ENCODE results near the gene SH3GL1.

Gene SH3GL1

GRCh38 chr19:4375164-4376027, 25.0 kb downstream of the SH3GL1 start:
- DNase-seq (ENCODE audit: low spot score) = no peak

- no peak for DNase-seq (ENCODE audit: low spot score)
These were observed 25.7 kb downstream of the SH3GL1 start for GRCh38 chr19:4374498-4375163.

DNA sequence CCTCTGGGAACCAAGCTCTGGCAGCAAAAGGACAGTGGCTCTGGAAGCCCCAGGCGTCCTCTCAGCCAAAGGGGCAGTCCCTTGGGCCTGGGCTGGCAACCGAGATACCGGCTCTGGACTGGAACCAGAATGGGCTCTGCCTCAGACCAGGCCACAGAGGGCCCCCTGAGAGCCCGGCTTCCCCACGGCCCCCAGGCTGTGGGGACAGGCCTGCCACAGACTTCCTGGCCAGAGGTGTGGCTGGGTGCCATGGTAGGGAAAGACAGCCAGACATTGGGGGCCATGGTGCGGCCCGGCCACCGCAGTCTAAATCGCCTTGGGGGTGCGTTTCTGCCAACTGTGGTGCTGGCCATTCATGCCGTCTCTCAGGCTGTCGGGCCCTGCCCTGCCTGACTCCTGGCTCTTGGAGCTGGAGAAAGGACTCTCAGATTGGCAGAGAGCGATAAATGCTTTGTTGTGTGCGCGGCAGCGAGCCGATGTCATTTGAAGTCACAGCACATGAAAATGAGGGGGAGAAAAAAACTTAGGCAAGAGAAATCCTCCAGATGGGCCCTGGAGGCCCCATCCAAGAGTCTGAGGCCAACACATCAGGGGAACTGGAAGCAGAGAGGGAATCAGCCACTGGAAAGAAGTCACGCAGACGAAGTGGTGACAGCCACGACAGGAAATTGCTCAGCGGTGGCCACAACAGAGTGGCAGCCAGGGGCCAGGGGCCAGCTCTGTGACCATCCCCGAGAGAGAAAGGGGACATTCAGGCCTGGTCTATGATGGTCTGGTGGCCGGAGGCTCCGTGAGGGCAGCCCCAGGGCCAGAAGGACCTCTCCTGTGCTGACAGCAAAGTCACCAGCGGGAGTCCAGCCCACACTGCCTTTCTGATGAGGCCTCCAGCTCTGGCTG, 26.5 kb downstream of the SH3GL1 start:
- DNase-seq (ENCODE audit: low spot score) = no peak

GRCh38 chr19:4373013-4373367, 27.4 kb downstream of the SH3GL1 start:
- DNase-seq (ENCODE audit: low spot score) = no peak

DNA sequence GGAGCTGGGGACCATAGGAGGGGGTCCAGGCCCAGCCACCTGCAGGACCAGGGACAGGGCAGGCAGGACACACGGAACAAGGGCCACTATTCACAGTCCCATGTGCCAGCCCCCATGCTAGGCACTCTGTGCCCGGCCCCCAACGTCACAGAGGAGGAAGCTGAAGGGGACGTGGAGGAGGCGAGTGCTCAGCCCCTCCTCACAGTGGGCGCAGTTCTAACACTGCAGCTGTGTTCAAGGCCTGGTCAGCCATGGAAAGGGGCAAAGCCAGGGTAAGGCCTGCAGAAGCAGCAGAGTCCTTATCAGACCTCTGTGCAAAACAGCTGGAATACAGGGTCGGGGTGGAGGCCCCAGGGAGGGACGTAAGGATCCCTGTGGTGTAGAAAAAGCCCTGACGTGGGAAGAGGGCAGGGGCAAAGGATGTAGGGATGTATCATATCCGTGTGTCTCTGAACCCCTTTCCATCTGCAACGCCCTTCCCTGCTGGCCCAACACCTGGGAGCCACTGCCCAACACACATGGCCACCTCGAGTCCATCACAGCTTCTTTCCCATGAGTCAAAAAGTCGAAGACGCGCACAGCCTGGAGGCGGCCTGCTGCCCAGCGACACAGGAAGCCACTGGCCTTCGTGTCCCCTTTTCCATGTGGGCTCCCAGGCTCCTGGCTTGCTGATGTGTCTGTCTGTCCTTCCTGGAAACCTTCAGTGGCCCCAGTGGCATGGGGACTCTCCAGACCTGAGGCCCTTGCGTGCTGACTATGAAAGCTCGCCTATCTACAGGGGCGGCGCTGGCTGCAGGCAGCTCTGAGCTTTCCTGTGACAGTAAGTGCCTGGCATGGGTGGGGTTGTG, 28.0 kb downstream of the SH3GL1 start:
- DNase-seq (ENCODE audit: low spot score) = no peak

- no peak for DNase-seq (ENCODE audit: low spot score)
These were observed 28.8 kb downstream of the SH3GL1 start for GRCh38 chr19:4371247-4372164.

GRCh38 chr19:4370418-4371041, 29.8 kb downstream of the SH3GL1 start:
- DNase-seq (ENCODE audit: low spot score) = no peak

DNA sequence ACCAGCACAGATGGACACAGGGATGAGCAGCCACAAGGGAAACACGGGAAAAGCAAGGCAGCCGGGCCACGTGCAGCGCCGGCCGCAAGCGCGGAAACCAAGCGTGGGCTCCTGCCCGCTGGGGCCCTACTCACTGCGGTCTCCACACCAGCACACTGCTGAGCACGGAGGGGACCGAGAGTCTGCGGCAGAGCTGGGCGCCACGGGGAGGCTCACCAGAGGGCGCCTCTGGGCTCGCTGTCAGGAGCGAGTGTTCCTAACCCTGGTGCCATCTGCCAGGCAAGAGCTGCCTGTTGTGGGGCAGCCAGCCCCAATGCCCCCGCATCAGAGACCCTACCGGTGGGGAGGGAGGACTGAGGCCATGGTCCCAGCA, 30.5 kb downstream of the SH3GL1 start:
- DNase-seq (ENCODE audit: low spot score) = no peak

DNA sequence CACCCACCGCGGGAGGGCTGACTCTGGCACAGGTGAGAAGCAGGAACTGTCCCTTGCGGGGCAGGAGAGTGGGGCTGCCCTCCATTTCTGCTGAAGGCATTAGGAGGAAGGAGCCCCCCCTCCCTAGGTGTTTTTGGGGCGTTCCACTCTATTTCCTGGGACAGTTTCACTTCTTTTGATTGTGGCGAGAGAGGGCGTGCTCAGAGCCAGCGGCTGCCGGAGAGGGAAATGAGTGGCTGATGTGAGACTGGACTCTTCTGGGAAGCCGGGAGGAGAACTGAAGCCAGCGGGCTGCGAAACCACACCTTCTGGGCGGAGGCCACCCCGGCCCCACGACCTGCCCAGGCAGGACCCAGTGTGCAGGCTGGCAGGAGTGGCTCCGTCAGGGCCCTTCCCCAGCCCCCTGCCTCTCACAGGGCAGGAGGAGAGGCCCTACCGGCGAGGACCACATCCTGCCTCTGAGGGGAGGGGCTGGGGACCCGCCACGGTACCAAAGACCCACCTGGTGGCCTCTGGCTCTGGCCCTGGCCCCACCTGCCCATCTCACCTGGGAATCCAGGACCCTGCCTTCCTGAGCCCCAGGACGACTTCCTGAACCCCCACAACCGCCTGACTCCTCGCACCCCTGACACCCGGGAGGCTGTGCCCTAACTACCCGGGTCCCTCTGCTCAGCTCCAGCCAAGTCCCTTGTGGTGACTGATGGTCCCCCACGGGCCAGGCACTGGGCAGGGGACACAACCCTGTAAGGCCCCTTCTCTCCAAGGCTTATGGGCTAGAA, 31.0 kb downstream of the SH3GL1 start:
- no peak for DNase-seq (ENCODE audit: low spot score)

DNA sequence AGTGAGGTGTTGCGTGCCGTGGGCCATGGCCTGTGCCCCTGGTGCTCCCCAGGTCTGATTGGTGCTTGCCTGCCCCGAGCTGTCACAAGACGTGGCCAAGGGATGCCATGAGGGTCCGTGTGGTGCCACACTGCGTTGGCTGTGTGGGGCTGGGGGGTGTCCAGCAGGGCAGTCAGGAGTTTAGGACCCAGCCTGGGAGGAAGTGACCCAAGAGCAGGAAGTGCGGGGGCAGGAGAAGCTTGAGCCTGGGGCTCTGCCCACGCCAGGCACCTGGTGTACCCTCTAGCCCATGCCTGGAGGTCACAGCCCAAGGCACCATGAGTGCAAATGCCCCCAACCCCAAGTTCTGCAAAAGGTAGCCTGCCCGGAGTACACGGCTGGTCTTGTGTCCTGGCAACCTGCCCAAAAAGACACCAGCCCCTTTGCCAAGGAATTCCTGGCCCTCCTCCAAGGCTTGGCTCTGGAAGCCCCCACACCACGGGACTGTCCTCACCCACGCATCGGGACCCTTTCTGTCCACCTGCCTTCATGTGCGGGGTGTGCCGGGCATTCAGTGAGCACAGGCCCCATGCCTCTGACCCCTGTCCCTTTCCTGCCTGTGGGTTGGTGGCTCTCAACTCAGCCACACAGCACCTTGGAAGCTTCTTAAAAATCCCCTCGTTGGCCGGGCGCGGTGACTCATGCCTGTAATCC, 32.1 kb downstream of the SH3GL1 start:
- no peak for DNase-seq (ENCODE audit: low spot score)

DNA sequence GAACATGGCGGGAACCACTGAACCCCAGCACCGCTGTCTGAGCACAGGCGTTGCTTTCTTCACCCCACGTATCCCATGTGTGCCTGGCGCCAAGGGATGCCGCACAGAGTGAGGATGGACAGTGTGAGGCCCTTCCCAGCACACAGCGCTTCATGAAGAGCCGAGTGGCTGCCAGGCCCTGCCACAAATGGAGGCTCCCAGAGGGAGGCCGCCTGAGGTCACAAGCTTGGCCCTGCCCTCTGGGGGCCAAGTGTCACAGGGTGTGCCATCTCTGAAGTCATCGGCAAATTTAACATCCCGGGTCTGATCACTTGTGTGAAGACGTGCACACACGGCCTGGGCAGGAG, 32.6 kb downstream of the SH3GL1 start:
- no peak for DNase-seq (ENCODE audit: low spot score)

DNA sequence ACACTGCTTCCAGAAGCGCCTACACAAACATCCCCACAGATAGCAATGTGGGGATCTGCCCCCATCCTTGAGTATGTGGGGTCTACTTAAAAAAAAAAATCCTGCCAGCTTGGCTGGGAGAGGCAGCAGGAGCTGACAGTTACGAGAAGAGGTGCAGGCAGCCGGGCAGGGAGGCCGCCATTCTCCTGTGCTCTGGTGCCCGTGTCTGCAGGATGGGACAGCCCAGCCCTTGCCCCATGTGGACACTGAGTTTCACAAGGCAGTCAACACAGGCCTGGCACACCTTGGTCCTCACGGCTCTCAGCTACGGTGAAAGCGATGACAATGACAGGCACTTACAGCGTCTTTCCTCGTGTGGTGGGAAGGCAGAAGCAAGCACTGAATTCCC, 33.0 kb downstream of the SH3GL1 start:
- DNase-seq (ENCODE audit: low spot score) = no peak

DNA sequence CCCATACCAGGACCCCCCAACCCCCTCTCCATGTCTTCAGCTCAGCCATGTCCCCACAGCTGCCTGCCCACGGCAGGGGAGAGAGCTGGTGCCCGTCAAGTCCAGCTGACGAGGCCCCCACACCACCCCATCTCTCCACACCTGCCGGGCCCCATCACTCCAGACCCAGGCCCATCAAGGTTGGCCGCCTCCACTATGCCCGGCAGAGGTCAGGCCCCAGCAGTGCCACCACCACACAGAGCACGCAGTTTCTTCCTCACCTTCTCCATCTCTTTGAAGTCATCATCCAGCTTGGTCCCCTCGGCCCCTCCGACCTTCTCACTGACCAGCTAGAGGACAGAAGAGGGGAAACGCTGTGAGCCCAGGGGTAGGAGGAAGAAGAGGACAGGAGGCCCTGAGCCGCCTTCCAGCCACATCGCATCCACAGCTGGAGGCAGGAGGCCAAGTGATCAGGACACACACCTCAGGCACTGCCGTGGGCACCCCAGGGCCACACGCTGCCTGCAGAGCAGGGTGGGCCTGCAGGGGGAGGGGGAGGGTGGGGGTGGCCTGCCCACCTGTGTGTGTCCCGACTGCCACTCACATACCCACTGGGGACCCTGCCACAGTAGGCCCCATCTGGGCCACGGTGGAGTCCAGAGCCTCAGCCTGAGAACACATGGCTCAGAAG, 33.5 kb downstream of the SH3GL1 start:
- no peak for DNase-seq (ENCODE audit: low spot score)

DNA sequence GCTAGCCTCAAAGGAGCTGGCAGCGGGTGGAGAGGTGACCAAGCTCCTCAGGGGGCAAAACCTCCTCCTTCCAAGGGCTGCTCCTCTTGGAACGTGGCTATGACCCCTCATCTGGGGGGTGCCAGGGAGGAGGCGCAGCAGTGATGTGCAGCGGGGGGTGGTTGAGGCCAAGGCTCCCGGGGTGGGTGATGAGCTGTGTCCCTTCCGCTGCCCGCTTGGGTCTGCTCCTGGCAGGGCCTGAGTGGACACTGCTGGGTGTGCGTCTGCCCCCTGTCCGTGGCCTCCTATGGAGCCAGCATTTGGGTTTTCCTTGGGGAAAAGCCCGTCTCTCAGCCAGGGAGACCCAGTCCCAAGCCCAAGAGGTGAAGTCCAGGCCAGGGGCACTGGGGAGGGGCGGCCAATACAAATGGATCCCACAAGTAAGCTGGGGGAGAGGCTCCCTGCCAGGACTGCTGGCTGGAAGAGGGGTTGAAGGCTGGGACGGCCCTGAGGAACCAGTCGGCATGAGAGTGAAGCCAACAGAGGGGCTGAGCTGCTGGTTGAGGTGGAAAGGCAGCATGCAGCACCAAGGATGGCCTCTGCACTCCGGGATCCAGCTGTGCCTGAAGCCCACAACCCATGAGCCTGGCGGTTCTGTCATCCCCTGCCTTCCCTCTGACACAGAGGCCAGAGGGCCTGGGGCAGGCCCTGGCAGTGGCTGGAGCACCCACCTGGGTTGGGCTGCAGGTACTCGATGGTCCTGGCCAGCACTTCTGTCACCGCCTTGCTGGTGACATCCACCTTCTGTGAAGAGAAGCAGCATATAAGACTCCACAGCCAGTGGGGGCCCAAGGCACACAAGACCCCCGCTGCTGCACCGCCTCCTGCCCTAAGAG, 34.3 kb downstream of the SH3GL1 start:
- no peak for DNase-seq (ENCODE audit: low spot score)

DNA sequence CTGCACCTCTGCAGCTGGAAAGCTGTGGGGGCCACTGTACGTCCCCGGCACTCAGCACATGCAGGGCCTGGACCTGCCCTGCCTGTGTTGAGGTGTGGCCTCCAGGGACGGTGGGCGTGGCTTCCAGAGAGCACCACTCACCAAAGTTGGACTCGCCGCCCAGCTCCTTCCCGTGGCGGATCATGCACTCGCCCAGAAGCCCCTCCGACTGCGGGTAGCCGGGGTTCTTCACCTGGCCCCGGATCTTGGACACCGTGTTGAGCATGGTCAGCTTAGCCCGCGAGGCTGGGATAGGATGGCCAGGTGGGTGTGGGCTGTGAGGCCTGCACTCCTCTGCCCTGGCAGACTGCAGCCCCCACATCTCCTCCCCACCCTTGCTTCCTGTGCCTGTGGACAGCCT, 35.0 kb downstream of the SH3GL1 start:
- no peak for DNase-seq (ENCODE audit: low spot score)

DNA sequence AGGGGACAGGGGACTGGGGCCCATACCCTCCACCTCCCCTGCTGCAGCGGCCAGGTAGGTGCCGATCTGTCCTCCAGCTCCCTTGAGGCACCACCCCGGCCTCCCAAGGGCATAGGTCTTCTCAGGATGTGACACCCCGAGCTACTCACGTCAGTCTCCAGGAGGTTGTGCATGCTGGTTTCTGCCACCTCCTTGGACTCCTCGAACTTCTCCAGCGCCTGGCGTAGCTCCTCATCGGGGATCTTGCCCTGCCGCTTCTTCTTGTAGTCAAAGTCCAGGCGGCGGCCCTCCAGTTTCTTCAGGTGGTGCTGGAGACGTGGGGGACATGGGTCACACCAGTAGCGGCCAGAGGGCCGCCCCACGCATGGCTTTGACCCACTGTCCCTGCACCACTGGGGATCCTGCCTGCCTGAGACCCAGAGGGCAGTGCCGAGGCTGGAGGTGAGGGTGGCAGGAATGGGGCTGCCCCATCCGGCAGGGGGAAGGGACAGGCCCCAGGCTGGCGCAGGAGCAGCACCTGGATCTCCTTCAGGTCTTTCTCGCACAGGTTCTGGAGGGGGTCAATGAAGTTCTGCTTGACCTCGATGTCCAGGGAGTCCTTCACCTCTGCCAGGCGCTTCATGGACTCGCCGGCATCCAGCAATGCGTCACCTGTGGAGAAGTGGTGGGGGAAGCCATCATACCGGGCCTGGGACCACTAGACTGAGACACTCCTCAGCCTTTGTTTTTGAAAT, 36.6 kb downstream of the SH3GL1 start:
- DNase-seq (ENCODE audit: low spot score) = no peak

All from HuH-7.5 (cell line).